ENCODE measurements around the gene KCTD1. TPM values are rescaled to one million over a fixed set of nuclear protein-coding genes. Genes with fewer than 3 reads are reported as not detected.

Gene KCTD1
- total RNA-seq, 3 donors from 2014 or later (not counting 1 experiment from before 2014, with no cell fraction given) = 3.8 to 5.8 (median 5.7) TPM

DNA sequence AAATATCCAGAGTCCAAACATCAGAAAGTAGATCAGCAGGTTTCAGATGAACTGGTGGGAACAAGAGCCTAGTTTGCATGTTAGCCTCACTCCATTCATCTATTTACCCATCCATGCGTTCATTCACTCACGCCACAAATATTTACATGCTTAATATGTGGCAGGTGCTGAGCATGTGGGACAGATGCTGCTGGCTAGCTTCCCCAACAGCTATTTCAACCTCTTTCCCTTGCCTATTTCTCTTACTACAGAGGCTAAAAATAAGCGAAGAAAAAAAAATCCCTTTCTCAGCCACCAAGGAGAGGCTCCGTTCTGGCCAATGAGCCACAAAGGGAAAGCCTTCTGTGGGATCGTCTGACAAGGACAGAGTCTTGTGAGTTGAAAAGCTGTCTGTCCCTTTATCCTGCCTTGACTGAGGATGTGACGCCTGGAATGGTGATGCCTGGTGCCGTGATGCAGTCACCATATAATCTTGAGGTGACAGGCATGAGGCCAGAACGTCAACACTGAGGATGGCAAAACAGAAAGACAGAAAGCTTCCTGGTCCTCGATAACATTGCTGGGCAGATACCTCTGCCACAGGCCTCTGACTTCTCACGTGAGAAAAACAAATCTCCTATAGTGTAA is 78.2 kb downstream of the KCTD1 start:
- no peaks in the 10 kb centered on the region for H3K4me1 Mint-ChIP-seq
- no peak overlapping the region for H3K27ac Mint-ChIP-seq
- no peaks in the 10 kb centered on the region for H3K9me3 Mint-ChIP-seq
- H3K27me3 Mint-ChIP-seq (ENCODE audit: low read depth in 2 of 2) = no peaks in the 10 kb centered on the region
- no peak overlapping the region for H3K4me3 Mint-ChIP-seq
- no peaks in the 10 kb centered on the region for H3K4me1 ChIP-seq (ENCODE audit: control insufficient read depth, insufficient read depth, low read length)
- H3K4me3 ChIP-seq (ENCODE audit: low read length) = no peak overlapping the region
- no peaks in the 10 kb centered on the region for H3K27me3 ChIP-seq (ENCODE audit: control insufficient read depth, insufficient read depth, low read length)
- H3K36me3 Mint-ChIP-seq = no peaks in the 10 kb centered on the region
- ATAC-seq = no peak
- no peaks in the 10 kb centered on the region for H3K36me3 ChIP-seq (ENCODE audit: control insufficient read depth, insufficient read depth, low read length)
- intact Hi-C loops (cut with micrococcal nuclease) = no loop called here
- TF ChIP-seq, protein P1, sequence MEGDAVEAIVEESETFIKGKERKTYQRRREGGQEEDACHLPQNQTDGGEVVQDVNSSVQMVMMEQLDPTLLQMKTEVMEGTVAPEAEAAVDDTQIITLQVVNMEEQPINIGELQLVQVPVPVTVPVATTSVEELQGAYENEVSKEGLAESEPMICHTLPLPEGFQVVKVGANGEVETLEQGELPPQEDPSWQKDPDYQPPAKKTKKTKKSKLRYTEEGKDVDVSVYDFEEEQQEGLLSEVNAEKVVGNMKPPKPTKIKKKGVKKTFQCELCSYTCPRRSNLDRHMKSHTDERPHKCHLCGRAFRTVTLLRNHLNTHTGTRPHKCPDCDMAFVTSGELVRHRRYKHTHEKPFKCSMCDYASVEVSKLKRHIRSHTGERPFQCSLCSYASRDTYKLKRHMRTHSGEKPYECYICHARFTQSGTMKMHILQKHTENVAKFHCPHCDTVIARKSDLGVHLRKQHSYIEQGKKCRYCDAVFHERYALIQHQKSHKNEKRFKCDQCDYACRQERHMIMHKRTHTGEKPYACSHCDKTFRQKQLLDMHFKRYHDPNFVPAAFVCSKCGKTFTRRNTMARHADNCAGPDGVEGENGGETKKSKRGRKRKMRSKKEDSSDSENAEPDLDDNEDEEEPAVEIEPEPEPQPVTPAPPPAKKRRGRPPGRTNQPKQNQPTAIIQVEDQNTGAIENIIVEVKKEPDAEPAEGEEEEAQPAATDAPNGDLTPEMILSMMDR (IDR thresholded peaks at IDR 0.05) = no peak
- H3K27ac ChIP-seq (ENCODE audit: low read length) = no peak overlapping the region
- H3K9me3 ChIP-seq (ENCODE audit: control insufficient read depth, insufficient read depth, low read length) = no peaks in the 10 kb centered on the region
- WGBS (ENCODE audit: insufficient coverage) = 87% methylated on average over 10 of the region's 10 CpGs
- DNase-seq = no peak

DNA sequence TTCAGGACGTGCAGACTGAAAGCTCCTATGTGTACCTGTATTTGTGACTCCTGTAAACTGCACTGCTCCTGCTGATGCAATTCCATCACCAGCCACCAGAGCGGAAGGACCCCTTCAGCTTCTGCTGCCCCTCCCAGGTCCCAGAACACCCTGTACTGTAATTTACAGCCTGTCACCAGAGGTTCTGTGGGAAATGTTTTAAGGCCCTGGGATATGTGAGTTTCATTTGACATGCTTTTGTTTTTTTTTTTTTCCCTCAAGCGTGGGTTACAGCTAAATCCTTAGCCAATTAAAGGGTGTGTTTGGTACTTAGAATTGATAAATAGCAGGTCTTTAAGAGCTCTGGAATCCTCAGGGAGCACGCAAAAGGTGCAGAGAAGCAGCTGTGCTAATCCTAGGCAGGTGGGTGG is 79.4 kb downstream of the KCTD1 start:
- Mint-ChIP-seq H3K9me3 (no peaks in the 10 kb centered on the region), H3K4me3 (no peak overlapping the region), H3K36me3 (no peaks in the 10 kb centered on the region), H3K4me1 (no peaks in the 10 kb centered on the region), H3K27ac (no peak overlapping the region), H3K27me3 (ENCODE audit: low read depth in 2 of 2) (no peaks in the 10 kb centered on the region)
- TF ChIP-seq, protein P1 (IDR thresholded peaks at IDR 0.05) = no peak
- intact Hi-C loops (cut with micrococcal nuclease) = no loop called here
- no peak overlapping the region for H3K4me3 ChIP-seq (ENCODE audit: low read length)
- no peaks in the 10 kb centered on the region for H3K4me1 ChIP-seq (ENCODE audit: control insufficient read depth, insufficient read depth, low read length)
- H3K36me3 ChIP-seq (ENCODE audit: control insufficient read depth, insufficient read depth, low read length) = no peaks in the 10 kb centered on the region
- 82% methylated on average over 3 of the region's 4 CpGs for WGBS (ENCODE audit: insufficient coverage)
- no peak overlapping the region for H3K27ac ChIP-seq (ENCODE audit: low read length)
- ATAC-seq (no peak), DNase-seq (no peak)
- H3K9me3 ChIP-seq (ENCODE audit: control insufficient read depth, insufficient read depth, low read length) = no peaks in the 10 kb centered on the region
- no peaks in the 10 kb centered on the region for H3K27me3 ChIP-seq (ENCODE audit: control insufficient read depth, insufficient read depth, low read length)

DNA sequence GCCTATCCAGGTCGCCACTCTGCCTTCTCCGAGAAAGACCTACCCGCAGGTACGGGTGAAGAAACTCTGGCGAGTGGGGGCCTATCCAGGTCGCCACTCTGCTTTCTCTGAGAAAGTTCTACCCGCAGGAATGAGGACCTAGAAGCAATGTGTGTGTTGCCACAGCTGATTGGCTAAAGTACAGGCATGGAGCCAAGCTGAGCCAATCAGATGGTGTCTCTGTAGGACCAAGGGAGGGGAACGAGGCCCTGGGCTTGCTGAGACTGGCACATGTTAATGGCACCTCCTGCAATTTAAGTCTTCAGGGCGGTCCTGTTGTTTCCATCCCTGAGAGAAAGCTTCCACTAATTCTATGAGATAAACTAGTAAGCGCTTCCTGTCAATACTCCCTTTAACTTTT is 82.3 kb downstream of the KCTD1 start:
- no peaks in the 10 kb centered on the region for H3K36me3 ChIP-seq (ENCODE audit: control insufficient read depth, insufficient read depth, low read length)
- ATAC-seq (no peak), DNase-seq (no peak)
- H3K9me3 ChIP-seq (ENCODE audit: control insufficient read depth, insufficient read depth, low read length) = no peaks in the 10 kb centered on the region
- H3K27me3 ChIP-seq (ENCODE audit: control insufficient read depth, insufficient read depth, low read length) = no peaks in the 10 kb centered on the region
- H3K4me1 Mint-ChIP-seq = no peaks in the 10 kb centered on the region
- no peaks in the 10 kb centered on the region for H3K36me3 Mint-ChIP-seq
- TF ChIP-seq, protein P1 (IDR thresholded peaks at IDR 0.05) = no peak
- H3K27ac Mint-ChIP-seq = no peak overlapping the region
- intact Hi-C loops (cut with micrococcal nuclease) = no loop called here
- H3K4me3 ChIP-seq (ENCODE audit: low read length) = no peak overlapping the region
- no peaks in the 10 kb centered on the region for H3K4me1 ChIP-seq (ENCODE audit: control insufficient read depth, insufficient read depth, low read length)
- H3K27ac ChIP-seq (ENCODE audit: low read length) = no peak overlapping the region
- H3K4me3 Mint-ChIP-seq = no peak overlapping the region
- WGBS (ENCODE audit: insufficient coverage) = 94% methylated on average over 10 of the region's 10 CpGs
- H3K9me3 Mint-ChIP-seq = no peaks in the 10 kb centered on the region
- no peaks in the 10 kb centered on the region for H3K27me3 Mint-ChIP-seq (ENCODE audit: low read depth in 2 of 2)

DNA sequence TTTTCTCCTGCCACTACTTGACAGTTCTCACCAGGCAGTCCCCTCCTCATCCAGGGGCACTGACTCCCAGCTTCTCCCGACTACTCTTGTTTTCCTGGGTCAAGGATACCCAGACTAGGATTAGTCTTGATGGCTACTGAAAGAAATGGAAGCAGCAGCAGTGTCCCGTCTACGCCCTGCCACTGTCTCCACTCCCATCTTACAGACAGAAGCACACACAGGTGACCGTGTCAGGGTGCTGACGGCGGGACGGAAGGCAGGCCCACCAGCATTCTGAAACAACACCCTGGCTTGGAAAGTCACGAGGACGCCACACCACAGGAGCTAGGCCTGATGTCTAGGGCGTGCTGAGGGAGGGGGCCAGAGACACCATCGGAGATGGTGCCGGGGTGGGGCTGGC is 82.9 kb downstream of the KCTD1 start:
- Histone ChIP-seq H3K36me3 (ENCODE audit: control insufficient read depth, insufficient read depth, low read length) (no peaks in the 10 kb centered on the region), H3K4me3 (ENCODE audit: low read length) (no peak overlapping the region), H3K27ac (ENCODE audit: low read length) (no peak overlapping the region), H3K27me3 (ENCODE audit: control insufficient read depth, insufficient read depth, low read length) (no peaks in the 10 kb centered on the region), H3K4me1 (ENCODE audit: control insufficient read depth, insufficient read depth, low read length) (no peaks in the 10 kb centered on the region), H3K9me3 (ENCODE audit: control insufficient read depth, insufficient read depth, low read length) (no peaks in the 10 kb centered on the region)
- WGBS (ENCODE audit: insufficient coverage) = 91% methylated on average over 12 of the region's 12 CpGs
- TF ChIP-seq, protein P1 (IDR thresholded peaks at IDR 0.05) = no peak
- Mint-ChIP-seq H3K27ac (no peak overlapping the region), H3K9me3 (no peaks in the 10 kb centered on the region), H3K36me3 (no peaks in the 10 kb centered on the region), H3K4me1 (no peaks in the 10 kb centered on the region), H3K27me3 (ENCODE audit: low read depth in 2 of 2) (no peaks in the 10 kb centered on the region), H3K4me3 (no peak overlapping the region)
- ATAC-seq (no peak), DNase-seq (no peak)
- intact Hi-C loops (cut with micrococcal nuclease) = no loop called here
